GM12872 (cell line): ENCODE measurements around the gene SPACA9.

ENCODE experiments used
- TF ChIP-seq, protein P1 (sequence below): IDR thresholded peaks from 3 replicates; pipeline ENCODE4 v1.5.1; 2011; ENCODE audit warnings: low read depth, mild to moderate bottlenecking, low read length, moderate library complexity; ENCODE audit not compliant: insufficient read depth

The SPACA9 gene

GRCh38 chr9:132885720-132886333 lies 7.1 kb downstream of the SPACA9 start:
- TF ChIP-seq, protein P1, sequence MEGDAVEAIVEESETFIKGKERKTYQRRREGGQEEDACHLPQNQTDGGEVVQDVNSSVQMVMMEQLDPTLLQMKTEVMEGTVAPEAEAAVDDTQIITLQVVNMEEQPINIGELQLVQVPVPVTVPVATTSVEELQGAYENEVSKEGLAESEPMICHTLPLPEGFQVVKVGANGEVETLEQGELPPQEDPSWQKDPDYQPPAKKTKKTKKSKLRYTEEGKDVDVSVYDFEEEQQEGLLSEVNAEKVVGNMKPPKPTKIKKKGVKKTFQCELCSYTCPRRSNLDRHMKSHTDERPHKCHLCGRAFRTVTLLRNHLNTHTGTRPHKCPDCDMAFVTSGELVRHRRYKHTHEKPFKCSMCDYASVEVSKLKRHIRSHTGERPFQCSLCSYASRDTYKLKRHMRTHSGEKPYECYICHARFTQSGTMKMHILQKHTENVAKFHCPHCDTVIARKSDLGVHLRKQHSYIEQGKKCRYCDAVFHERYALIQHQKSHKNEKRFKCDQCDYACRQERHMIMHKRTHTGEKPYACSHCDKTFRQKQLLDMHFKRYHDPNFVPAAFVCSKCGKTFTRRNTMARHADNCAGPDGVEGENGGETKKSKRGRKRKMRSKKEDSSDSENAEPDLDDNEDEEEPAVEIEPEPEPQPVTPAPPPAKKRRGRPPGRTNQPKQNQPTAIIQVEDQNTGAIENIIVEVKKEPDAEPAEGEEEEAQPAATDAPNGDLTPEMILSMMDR, result no peak

GRCh38 chr9:132886334-132886725 lies 7.6 kb downstream of the SPACA9 start:
- TF ChIP-seq, protein P1, result no peak

DNA sequence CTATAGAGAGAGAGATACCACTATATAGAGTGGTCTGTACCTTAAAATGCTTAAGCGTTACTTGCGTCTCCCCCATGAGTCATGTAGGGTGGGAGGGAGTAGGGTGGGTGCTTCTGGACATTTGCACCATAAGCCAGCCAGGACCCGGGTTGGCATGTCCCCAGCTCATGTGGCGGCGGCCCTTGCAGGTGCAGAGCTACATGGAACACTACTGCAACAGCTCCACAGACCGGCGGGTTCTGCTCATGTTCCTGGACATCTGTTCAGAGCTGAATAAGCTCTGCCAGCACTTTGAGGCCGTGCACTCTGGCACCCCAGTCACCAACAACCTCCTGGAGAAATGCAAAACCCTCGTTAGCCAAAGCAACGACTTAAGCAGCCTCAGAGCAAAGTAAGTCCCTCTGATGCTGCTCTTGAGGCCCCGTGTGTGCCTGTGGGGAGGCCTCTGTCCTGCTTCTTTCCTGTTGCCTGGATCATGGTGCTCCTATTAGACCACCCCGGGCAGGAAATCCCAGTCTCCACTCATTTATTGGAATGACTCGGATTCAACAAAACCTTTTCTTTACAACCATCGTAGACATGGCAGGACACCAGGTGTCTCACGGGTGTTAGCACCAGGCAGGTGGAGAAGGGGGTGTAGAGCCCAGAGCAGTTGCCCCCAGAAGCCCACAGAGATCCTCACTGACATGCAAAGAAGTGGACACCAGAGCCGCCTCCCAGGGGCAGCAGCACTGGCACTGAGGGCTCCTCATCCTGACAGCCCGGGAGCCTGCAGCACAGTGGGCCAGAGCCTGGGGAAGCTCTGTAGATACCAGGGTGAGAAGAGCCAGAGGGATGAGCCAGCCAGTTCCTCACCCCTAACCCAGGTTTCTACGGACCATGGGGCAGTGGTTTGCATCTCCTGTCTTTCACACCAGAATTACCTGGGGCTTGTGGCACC lies 8.8 kb downstream of the SPACA9 start:
- TF ChIP-seq, protein P1, result no peak

GRCh38 chr9:132888151-132888550 lies 9.5 kb downstream of the SPACA9 start:
- TF ChIP-seq, protein P1, result no peak

DNA sequence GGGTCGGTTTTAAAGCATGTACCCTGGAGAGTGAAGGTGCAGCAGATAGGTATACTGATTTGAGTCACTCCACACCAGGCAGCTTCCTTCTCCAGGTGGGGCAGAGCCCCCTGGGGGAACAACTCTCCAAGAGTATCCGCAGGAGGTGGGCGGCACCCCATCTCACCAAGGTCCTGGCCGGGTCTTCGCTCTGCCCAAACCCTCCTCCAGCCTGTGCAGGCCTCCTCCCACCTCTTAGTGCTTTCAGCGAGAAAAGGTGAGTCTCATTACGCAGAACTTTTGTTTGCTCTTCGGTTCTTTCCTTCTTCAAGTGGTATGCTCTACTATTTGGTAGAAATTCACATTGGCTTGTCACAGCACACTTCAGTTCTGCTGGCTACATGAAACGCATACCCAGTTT lies 13.7 kb downstream of the SPACA9 start:
- TF ChIP-seq, protein P1, result no peak

DNA sequence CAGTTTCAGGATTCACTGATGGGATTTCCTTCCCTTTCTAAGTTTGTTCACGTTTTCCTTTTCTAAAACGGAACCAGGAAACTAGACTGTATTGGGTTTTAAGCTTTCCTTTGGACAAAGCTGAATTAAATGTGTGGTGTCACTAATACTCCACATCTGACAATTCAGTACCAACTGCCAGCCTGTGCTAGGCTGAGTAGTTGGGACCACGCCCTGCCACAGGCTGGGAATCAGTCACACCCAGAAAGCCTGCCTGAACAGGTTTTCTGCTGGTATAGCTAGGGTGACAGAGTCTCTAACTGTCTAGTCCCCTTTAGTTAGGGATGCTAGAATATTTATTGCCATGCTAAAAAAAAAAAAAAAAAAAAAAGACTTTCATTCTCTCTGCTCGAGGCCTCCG lies 15.6 kb downstream of the SPACA9 start:
- TF ChIP-seq, protein P1, result no peak
